ACC112 (cell line): ENCODE results near the gene LACTB.

Source experiments
- H2AFZ ChIP-seq: fragments of 200-600 bp; sonication (generic); one replicate; pipeline ENCODE4 v1.6.0; 2017; ENCODE audit warnings: antibody characterized with exemption, low read length; ENCODE audit not compliant: unreplicated experiment
- H3K27ac ChIP-seq: fragments of 200-600 bp; sonication (generic); 2 replicates; pipeline ENCODE4 v1.5.1; 2014; ENCODE audit warnings: low read depth, mild to moderate bottlenecking, antibody characterized with exemption, low read length, moderate library complexity
- H3K27me3 ChIP-seq: fragments of 200-600 bp; sonication (generic); 2 replicates; pipeline ENCODE4 v1.6.1; 2014; ENCODE audit warnings: mild to moderate bottlenecking, antibody characterized with exemption, low read length, moderate library complexity, mixed read lengths; ENCODE audit not compliant: insufficient read depth
- H3K36me3 ChIP-seq: fragments of 200-600 bp; sonication (generic); 2 replicates; pipeline ENCODE4 v1.6.1; 2016; ENCODE audit warnings: mild to moderate bottlenecking, antibody characterized with exemption, low read length, moderate library complexity, mixed read lengths; ENCODE audit not compliant: insufficient read depth
- H3K4me1 ChIP-seq: fragments of 200-600 bp; sonication (generic); one replicate; pipeline ENCODE4 v1.6.1; 2016; ENCODE audit warnings: low read length, mixed read lengths; ENCODE audit not compliant: insufficient read depth, unreplicated experiment, control insufficient read depth
- H3K4me3 ChIP-seq: fragments of 200-600 bp; sonication (generic); 2 replicates; pipeline ENCODE4 v1.5.1; 2014; ENCODE audit warnings: mild to moderate bottlenecking, low read depth, low read length
- H3K79me2 ChIP-seq: fragments of 200-600 bp; sonication (generic); one replicate; pipeline ENCODE4 v1.6.0; 2016; ENCODE audit warnings: low read length; ENCODE audit not compliant: control insufficient read depth, unreplicated experiment, insufficient read depth

LACTB gene

DNA sequence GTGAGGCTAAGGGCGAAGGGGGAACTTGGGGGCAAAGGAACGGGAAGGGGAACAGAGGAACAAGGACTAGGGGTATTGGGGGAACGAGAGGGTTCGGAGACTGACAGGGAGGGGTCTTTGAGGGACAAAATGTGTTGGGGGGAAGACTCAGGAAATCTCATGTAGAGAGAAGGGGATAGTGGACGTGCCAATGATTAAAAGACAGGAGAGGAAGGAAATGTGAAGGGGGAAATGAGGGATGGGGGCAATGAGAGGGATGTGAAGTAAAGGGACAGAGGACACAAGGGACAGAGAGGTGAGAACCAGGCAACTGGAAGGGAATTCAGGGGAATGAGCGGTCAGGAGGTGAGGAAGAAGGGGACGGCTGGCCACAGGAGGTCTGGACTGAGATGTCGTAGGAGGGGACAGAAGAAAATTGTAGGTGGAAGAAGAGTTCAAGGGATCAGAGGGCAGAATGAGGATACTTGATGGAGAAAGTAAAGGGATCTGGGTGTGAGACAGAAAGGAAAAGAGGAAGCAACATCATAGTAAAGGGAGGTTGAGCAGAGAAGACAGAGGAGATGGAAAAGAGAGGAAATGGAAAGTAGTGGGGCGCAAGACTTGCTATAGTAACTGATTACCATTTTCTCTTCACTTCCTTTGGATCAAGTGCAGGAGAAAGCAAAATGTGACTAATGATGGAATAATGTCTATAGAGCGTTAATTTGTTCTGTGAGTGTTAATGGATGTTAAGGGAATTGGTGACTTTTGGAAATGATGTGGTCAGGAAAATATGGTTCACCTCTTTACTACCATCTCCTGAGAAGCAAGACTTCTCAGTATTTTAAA, 68.5 kb downstream of the LACTB start:
- Histone ChIP-seq H3K27ac (peak overlapping the region; percentile 37), H3K36me3 (no peaks in the 10 kb centered on the region), H3K4me3 (peak overlapping the region; percentile 96), H3K4me1 (peaks cover 48% of the 10 kb centered on the region), H2AFZ (peak overlapping the region; percentile 89), H3K27me3 (no peaks in the 10 kb centered on the region), H3K79me2 (peaks cover 55% of the 10 kb centered on the region)

DNA sequence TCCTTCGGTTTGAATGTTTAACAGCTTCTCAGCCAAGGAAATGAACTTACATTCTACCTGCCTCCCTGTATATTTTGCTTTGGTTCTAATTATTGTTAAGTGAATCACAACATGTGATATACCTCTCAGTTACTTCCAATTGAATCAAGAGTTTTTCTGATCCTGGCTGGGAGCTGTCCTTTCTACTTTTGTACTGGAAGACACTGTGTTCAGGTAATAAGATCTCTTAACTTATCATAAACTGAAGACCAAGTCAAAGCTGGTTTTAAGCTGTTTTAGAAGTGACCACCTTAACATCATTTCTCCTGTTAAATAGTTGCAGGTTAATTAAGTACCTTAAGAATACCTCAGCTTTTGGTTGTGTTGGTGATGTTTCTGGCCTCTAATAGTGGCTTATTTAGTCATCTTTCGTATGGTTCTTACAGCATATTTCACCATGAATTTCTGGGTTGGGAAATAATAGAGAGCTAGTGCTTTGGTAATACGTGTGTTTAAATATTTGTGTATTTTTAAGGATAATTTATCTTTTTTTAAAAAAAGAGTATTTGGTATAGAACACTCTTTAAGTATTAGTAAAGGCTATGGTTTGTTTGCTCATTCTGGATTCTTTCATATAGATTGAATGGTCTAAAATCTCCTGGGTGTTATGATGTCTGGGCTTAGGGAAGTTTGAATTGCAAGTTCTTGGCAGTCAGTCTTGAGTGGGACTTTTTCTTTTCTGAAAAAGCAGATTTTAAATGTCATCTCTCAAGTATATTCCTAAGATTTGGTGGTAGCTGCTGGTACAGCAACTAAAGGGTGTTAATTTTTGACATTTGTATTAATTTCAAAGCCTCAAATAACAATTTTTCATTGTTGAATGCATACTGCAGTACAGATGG, 69.3 kb downstream of the LACTB start:
- no peaks in the 10 kb centered on the region for H3K36me3 ChIP-seq
- H3K27ac ChIP-seq = peak overlapping the region; percentile 37
- H2AFZ ChIP-seq = no peak overlapping the region
- peak overlapping the region; percentile 96 for H3K4me3 ChIP-seq
- peaks cover 48% of the 10 kb centered on the region for H3K4me1 ChIP-seq
- H3K79me2 ChIP-seq = peaks cover 64% of the 10 kb centered on the region
- H3K27me3 ChIP-seq = no peaks in the 10 kb centered on the region
